Astrocyte of the cerebellum (primary cell): ENCODE data around the gene HMHB1.

Source experiments
- DNase-seq: peaks from one replicate; pipeline ENCODE4 v3.0.0-alpha.2; 2011; ENCODE audit warnings: low read depth
- H3K4me3 ChIP-seq: 2 replicates; pipeline ENCODE4 v1.5.1; 2011; ENCODE audit warnings: mild to moderate bottlenecking, low read depth, low read length, moderate library complexity
- CTCF ChIP-seq: IDR thresholded peaks from 2 replicates; pipeline ENCODE4 v1.5.1; 2012; ENCODE audit warnings: low read length, low read depth, moderate library complexity, mild to moderate bottlenecking; ENCODE audit errors: missing control alignments
- in situ Hi-C: cut with HindIII; loops from 2 replicates; pipeline ENCODE4 v1.10.0; 2017; ENCODE audit warnings: low sequenced_read_pairs

The HMHB1 gene

GRCh38 chr5:143771602-143772001, 40.4 kb upstream of the HMHB1 start:
- no peak for TF ChIP-seq CTCF
- in situ Hi-C loops: no loop called here
- no peak overlapping the region for H3K4me3 ChIP-seq
- no peak for DNase-seq

GRCh38 chr5:143772621-143773020, 39.3 kb upstream of the HMHB1 start:
- TF ChIP-seq CTCF: no peak
- no peak for DNase-seq
- H3K4me3 ChIP-seq: no peak overlapping the region
- in situ Hi-C loops: no loop called here

- DNase-seq: no peak
- no peak for TF ChIP-seq CTCF
- in situ Hi-C loops: no loop called here
- no peak overlapping the region for H3K4me3 ChIP-seq
Observed at GRCh38 chr5:143775258-143775657, 36.7 kb upstream of the HMHB1 start.

GRCh38 chr5:143776951-143777350, 35.0 kb upstream of the HMHB1 start:
- TF ChIP-seq CTCF: no peak
- in situ Hi-C loops: no loop called here

GRCh38 chr5:143779506-143779905, 32.5 kb upstream of the HMHB1 start:
- in situ Hi-C loops: no loop called here
- no peak for TF ChIP-seq CTCF
- H3K4me3 ChIP-seq: no peak overlapping the region
- no peak for DNase-seq

More at GRCh38 chr5:143776951-143777350, 35.0 kb upstream of the HMHB1 start:
- DNase-seq: no peak
- H3K4me3 ChIP-seq: no peak overlapping the region

- H3K4me3 ChIP-seq: no peak overlapping the region
- in situ Hi-C loops: no loop called here
- no peak for TF ChIP-seq CTCF
- no peak for DNase-seq
Observed at GRCh38 chr5:143781993-143782520, 29.9 kb upstream of the HMHB1 start.
